ENCODE data around the gene CELF5. TPM values are rescaled to one million over a fixed set of nuclear protein-coding genes. Genes with fewer than 3 reads are reported as not detected.

Gene CELF5
- total and polyA plus RNA-seq, 2 donors (not counting 1 experiment from before 2014, with no cell fraction given): 0.15 TPM; not detected in 1

- H3K27ac Mint-ChIP-seq: no peak overlapping the region
- POLR2A ChIA-PET: no interaction called here
Observed at GRCh38 chr19:3266092-3266693, 41.7 kb downstream of the CELF5 start.

More at GRCh38 chr19:3266092-3266693, 41.7 kb downstream of the CELF5 start:
- no peaks in the 10 kb centered on the region for H3K4me1 ChIP-seq (ENCODE audit: control insufficient read depth in 2 of 2, insufficient read depth in 2 of 2, low read length in 2 of 2)
- intact Hi-C loops (cut with micrococcal nuclease): no loop called here
- peaks cover 0 to 16% (median 0%) of the 10 kb centered on the region in 3 donors for H3K9me3 ChIP-seq (ENCODE audit: control extremely low read depth in 1 of 3, control insufficient read depth in 2 of 3, insufficient read depth in 1 of 3, low read length in 2 of 3)
- TF ChIP-seq EZH2 (IDR thresholded peaks at IDR 0.05; ENCODE audit: borderline replicate concordance, insufficient read depth, low read depth, low read length, poor library complexity, severe bottlenecking) (no peak), CTCF (IDR thresholded peaks at IDR 0.05) (no peak)
- H3K4me2 ChIP-seq (replicated peaks; ENCODE audit: low read depth, low read length, poor library complexity, severe bottlenecking): no peak overlapping the region
- H3K79me2 ChIP-seq (ENCODE audit: control insufficient read depth, insufficient read depth, low read length): no peaks in the 10 kb centered on the region
- H3K27me3 ChIP-seq (replicated peaks in 1 of 4; ENCODE audit: control extremely low read depth in 1 of 4, control insufficient read depth in 3 of 4, insufficient read depth in 4 of 4, low read length in 3 of 4): peaks cover 0 to 36% (median 6%) of the 10 kb centered on the region in 4 experiments
- Mint-ChIP-seq H3K27me3 (peaks cover 24% of the 10 kb centered on the region), H3K9me3 (ENCODE audit: insufficient read depth) (no peaks in the 10 kb centered on the region), H3K4me3 (no peak overlapping the region), H3K4me1 (no peaks in the 10 kb centered on the region)
- H3K27ac ChIP-seq (ENCODE audit: low read length in 2 of 2): no peak overlapping the region
- H4K20me1 ChIP-seq (ENCODE audit: control insufficient read depth, insufficient read depth, low read length, poor library complexity, severe bottlenecking): no peaks in the 10 kb centered on the region
- no peak overlapping the region for H3K4me3 ChIP-seq (ENCODE audit: control extremely low read depth in 1 of 5, extremely low read depth in 1 of 5, insufficient read depth in 1 of 5, low read depth in 2 of 5, low read length in 4 of 5)
- no peaks in the 10 kb centered on the region for H3K36me3 ChIP-seq (replicated peaks in 1 of 2; ENCODE audit: control extremely low read depth in 1 of 2, control insufficient read depth in 1 of 2, extremely low read depth in 1 of 2, insufficient read depth in 2 of 2, low read length in 1 of 2)
- CTCF ChIA-PET: no interaction called here
- ATAC-seq (ENCODE audit: low read depth): no peak
- 95% methylated on average over 6 of the region's 19 CpGs for WGBS (ENCODE audit: insufficient coverage)
- no peak overlapping the region for H2AFZ ChIP-seq (ENCODE audit: insufficient read depth, low read depth, low read length, poor library complexity, severe bottlenecking)
- no peak overlapping the region for H3K9ac ChIP-seq (ENCODE audit: low read length)
- DNase-seq: no peak

Measured in B cell (primary cell).